Upper lobe of right lung (tissue), 1 donor: ENCODE data around the gene DLG2. TPM values are rescaled to one million over a fixed set of nuclear protein-coding genes. Genes with fewer than 3 reads are reported as not detected.

Experiments used
- ATAC-seq: fragments of 200-7000 bp; cut with Tn5 transposase; one replicate; pipeline ENCODE4 v1.9.1; 2020; ENCODE audit warnings: mild to moderate bottlenecking, moderate library complexity
- DNase-seq: peaks from one replicate; pipeline ENCODE4 v3.0.0-alpha.2; 2020
- H3K27ac ChIP-seq: fragments of 200-600 bp; one replicate; pipeline ENCODE4 v1.8.0; 2022
- H3K27me3 ChIP-seq: fragments of 200-600 bp; one replicate; pipeline ENCODE4 v1.8.0; 2022; ENCODE audit warnings: mild to moderate bottlenecking
- H3K36me3 ChIP-seq: fragments of 200-600 bp; one replicate; pipeline ENCODE4 v1.8.0; 2022
- H3K4me1 ChIP-seq: fragments of 200-600 bp; one replicate; pipeline ENCODE4 v1.8.0; 2022
- H3K4me3 ChIP-seq: fragments of 200-600 bp; one replicate; pipeline ENCODE4 v1.8.0; 2022; ENCODE audit warnings: mild to moderate bottlenecking
- H3K9me3 ChIP-seq: fragments of 200-600 bp; one replicate; pipeline ENCODE4 v1.8.0; 2022
- CTCF ChIP-seq: fragments of 200-600 bp; IDR thresholded peaks from one replicate; pipeline ENCODE4 v1.8.0; 2022; ENCODE audit warnings: antibody characterized with exemption
- intact Hi-C: fragments of 100-400 bp; cut with DNase I; formaldehyde crosslinking; loops from one replicate; pipeline ENCODE4 v1.11.0; 2022
- total RNA-seq: library from RNA; stranded (reverse); fragmentation: NEBNext Ultra II Directional; extraction: Animal tissue kit (Norgen Biotek cat#: 25700); gene quantifications from one replicate; pipeline ENCODE4 v1.2.1, GENCODE V29; 2021
- donor health status: DM: no; HTN: yes; CAD: no; lungs with severe emphysema.

The DLG2 gene
- total RNA-seq, 1 donor from 2014 or later, result 9.7 TPM

DNA sequence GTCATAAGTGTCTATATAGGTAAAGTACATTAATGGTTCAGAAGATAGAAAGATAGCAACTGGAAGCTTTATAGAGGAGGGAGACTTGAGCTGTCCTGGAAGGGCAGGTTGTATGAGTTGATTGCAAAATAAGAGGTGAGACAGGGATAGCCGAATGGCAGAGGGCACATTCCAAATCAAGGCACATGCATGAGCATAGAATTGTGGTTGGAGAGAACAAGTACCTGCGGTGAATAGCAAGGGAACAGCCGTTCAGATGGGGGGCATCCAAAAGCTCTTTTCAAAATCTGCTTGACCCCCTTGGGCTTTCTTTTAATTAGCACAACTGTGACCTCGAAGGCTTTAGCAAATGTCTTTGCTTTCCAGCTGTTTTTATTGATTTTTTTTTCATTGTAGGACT is 1868.0 kb downstream of the DLG2 start:
- TF ChIP-seq CTCF, result no peak
- no peak overlapping the region for H3K4me3 ChIP-seq
- no peaks in the 10 kb centered on the region for H3K9me3 ChIP-seq
- no peak for ATAC-seq
- no peaks in the 10 kb centered on the region for H3K27me3 ChIP-seq
- H3K36me3 ChIP-seq, result no peaks in the 10 kb centered on the region
- no peak for DNase-seq
- intact Hi-C loops, result no loop called here
- H3K27ac ChIP-seq, result no peak overlapping the region
- H3K4me1 ChIP-seq, result no peaks in the 10 kb centered on the region

- no peak for TF ChIP-seq CTCF
- no peak overlapping the region for H3K4me3 ChIP-seq
- no peak overlapping the region for H3K27ac ChIP-seq
- intact Hi-C loops, result no loop called here
- H3K9me3 ChIP-seq, result no peaks in the 10 kb centered on the region
- H3K4me1 ChIP-seq, result no peaks in the 10 kb centered on the region
- no peaks in the 10 kb centered on the region for H3K36me3 ChIP-seq
- DNase-seq (no peak), ATAC-seq (no peak)
- no peaks in the 10 kb centered on the region for H3K27me3 ChIP-seq
Observed at GRCh38 chr11:83751041-83751440, 1876.1 kb downstream of the DLG2 start.

DNA sequence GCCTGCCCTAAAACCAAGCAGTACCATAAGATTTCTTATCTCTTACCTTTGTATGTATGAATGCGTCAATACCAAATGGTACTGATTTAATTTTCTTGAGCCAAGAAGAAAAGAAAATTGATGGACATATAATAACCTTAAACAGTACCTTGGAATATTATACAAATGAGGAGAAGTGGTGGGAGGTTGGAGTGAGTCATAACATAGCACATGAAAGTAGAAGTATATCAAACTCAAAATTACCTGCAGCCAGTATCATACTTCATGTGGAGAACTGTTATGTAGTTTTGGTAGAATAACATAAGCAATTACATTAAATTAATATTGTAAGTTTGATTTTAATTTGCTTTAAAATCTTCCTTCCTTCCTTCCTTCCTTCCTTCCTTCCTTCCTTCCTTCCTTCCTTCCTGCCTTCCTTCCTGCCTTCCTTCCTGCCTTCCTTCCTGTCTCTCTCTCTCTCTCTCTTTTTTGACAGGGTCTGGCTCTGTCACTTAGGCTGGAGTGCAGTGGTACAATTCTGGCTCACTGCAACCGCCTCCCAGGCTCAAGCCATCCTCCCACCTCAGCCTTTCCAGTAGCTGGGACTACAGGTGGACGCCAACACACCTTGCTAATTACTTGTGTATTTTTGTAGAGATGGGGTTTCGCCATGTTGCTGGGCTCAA is 1880.1 kb downstream of the DLG2 start:
- H3K4me3 ChIP-seq, result no peak overlapping the region
- H3K27me3 ChIP-seq, result no peaks in the 10 kb centered on the region
- H3K4me1 ChIP-seq, result no peaks in the 10 kb centered on the region
- no peaks in the 10 kb centered on the region for H3K36me3 ChIP-seq
- DNase-seq (no peak), ATAC-seq (no peak)
- TF ChIP-seq CTCF, result no peak
- no peak overlapping the region for H3K27ac ChIP-seq
- intact Hi-C loops, result no loop called here
- no peaks in the 10 kb centered on the region for H3K9me3 ChIP-seq

GRCh38 chr11:83744620-83745192 is 1882.4 kb downstream of the DLG2 start:
- Histone ChIP-seq H3K27ac (no peak overlapping the region), H3K27me3 (no peaks in the 10 kb centered on the region), H3K36me3 (no peaks in the 10 kb centered on the region), H3K4me1 (no peaks in the 10 kb centered on the region), H3K9me3 (no peaks in the 10 kb centered on the region), H3K4me3 (no peak overlapping the region)
- intact Hi-C loops, result no loop called here
- ATAC-seq (no peak), DNase-seq (no peak)
- no peak for TF ChIP-seq CTCF

DNA sequence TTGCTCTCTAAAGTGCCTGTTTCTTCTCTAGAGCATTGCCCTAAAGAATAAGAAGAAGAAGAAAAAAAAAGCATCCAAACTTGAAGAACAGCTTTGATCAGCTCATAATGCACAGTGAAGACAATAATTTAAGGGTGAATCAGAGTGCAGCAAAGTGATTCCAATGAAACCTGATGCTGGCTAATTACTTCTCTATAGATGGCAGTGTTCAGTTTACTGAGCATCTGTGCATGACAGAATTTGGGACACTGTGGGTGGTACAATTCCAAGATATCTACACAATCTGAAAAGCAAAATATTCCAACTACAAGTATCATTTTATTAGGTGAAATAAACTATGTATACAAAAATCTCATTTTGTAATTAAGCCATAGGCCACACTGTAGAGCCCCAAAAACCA is 1890.5 kb downstream of the DLG2 start:
- no peak for TF ChIP-seq CTCF
- no peak overlapping the region for H3K27ac ChIP-seq
- no peaks in the 10 kb centered on the region for H3K9me3 ChIP-seq
- H3K27me3 ChIP-seq, result no peaks in the 10 kb centered on the region
- no peak for ATAC-seq
- H3K4me1 ChIP-seq, result no peaks in the 10 kb centered on the region
- no peak overlapping the region for H3K4me3 ChIP-seq
- no peak for DNase-seq
- intact Hi-C loops, result no loop called here
- H3K36me3 ChIP-seq, result no peaks in the 10 kb centered on the region
